Measurements from ENCODE around the gene PHYKPL. TPM values are rescaled to one million over a fixed set of nuclear protein-coding genes. Genes with fewer than 3 reads are reported as not detected.

PHYKPL gene
- polyA plus RNA-seq, 1 donor from 2014 or later = 16.9 TPM

GRCh38 chr5:178241231-178241663, 8.6 kb upstream of the PHYKPL start:
- Histone ChIP-seq H3K4me2 (ENCODE audit: low read length) (no peak overlapping the region), H3K36me3 (ENCODE audit: insufficient read depth, low read length) (no peaks in the 10 kb centered on the region), H3K4me3 (ENCODE audit: low read length) (no peak overlapping the region), H2AFZ (ENCODE audit: low read depth, low read length) (no peak overlapping the region), H4K20me1 (ENCODE audit: insufficient read depth) (no peaks in the 10 kb centered on the region), H3K9me2 (ENCODE audit: insufficient read depth, low read length) (no peaks in the 10 kb centered on the region), H3K79me2 (replicated peaks; ENCODE audit: insufficient read depth, low read length) (no peaks in the 10 kb centered on the region), H3K27ac (ENCODE audit: low read length) (no peak overlapping the region), H3K27me3 (ENCODE audit: insufficient read depth, low read depth, low read length) (no peaks in the 10 kb centered on the region), H3K9ac (ENCODE audit: low read length) (no peak overlapping the region), H3F3A (ENCODE audit: insufficient read depth, low read length, poor library complexity, severe bottlenecking) (no peaks in the 10 kb centered on the region), H3K9me3 (ENCODE audit: low read length) (no peaks in the 10 kb centered on the region)
- no peak for TF ChIP-seq TAF1 (IDR thresholded peaks at IDR 0.05; ENCODE audit: low read depth)
- no peak for TF ChIP-seq REST (IDR thresholded peaks at IDR 0.05; ENCODE audit: borderline replicate concordance)
- no peak for TF ChIP-seq RAD21 (conservative IDR thresholded peaks at IDR 0.05)
- no peak for TF ChIP-seq EZH2 (IDR thresholded peaks at IDR 0.05; ENCODE audit: borderline replicate concordance, insufficient read depth, low read length, poor library complexity, severe bottlenecking)
- no peak for TF ChIP-seq EP300 (conservative IDR thresholded peaks at IDR 0.05; ENCODE audit: poor library complexity, severe bottlenecking)

GRCh38 chr5:178240766-178241165, 8.2 kb upstream of the PHYKPL start:
- H3K79me2 ChIP-seq (replicated peaks; ENCODE audit: insufficient read depth, low read length) = no peaks in the 10 kb centered on the region
- no peaks in the 10 kb centered on the region for H3K27me3 ChIP-seq (ENCODE audit: insufficient read depth, low read depth, low read length)
- TF ChIP-seq CTCF (IDR thresholded peaks at IDR 0.05; ENCODE audit: poor library complexity, severe bottlenecking) (no peak), TAF1 (IDR thresholded peaks at IDR 0.05; ENCODE audit: low read depth) (no peak), POLR2AphosphoS5 (IDR thresholded peaks at IDR 0.05) (no peak), REST (IDR thresholded peaks at IDR 0.05; ENCODE audit: borderline replicate concordance) (no peak), RAD21 (conservative IDR thresholded peaks at IDR 0.05) (no peak), EZH2 (IDR thresholded peaks at IDR 0.05; ENCODE audit: borderline replicate concordance, insufficient read depth, low read length, poor library complexity, severe bottlenecking) (no peak), SMC3 (conservative IDR thresholded peaks at IDR 0.05; ENCODE audit: poor library complexity) (no peak), EP300 (conservative IDR thresholded peaks at IDR 0.05; ENCODE audit: poor library complexity, severe bottlenecking) (no peak)
- H3K36me3 ChIP-seq (ENCODE audit: insufficient read depth, low read length) = no peaks in the 10 kb centered on the region
- H3K4me2 ChIP-seq (ENCODE audit: low read length) = no peak overlapping the region
- H3K27ac ChIP-seq (ENCODE audit: low read length) = no peak overlapping the region
- no peaks in the 10 kb centered on the region for H3F3A ChIP-seq (ENCODE audit: insufficient read depth, low read length, poor library complexity, severe bottlenecking)
- H3K4me3 ChIP-seq (ENCODE audit: low read length) = no peak overlapping the region
- H3K9me3 ChIP-seq (ENCODE audit: low read length) = no peaks in the 10 kb centered on the region
- no peaks in the 10 kb centered on the region for H4K20me1 ChIP-seq (ENCODE audit: insufficient read depth)
- H3K9me2 ChIP-seq (ENCODE audit: insufficient read depth, low read length) = no peaks in the 10 kb centered on the region
- no peak overlapping the region for H3K9ac ChIP-seq (ENCODE audit: low read length)
- H2AFZ ChIP-seq (ENCODE audit: low read depth, low read length) = no peak overlapping the region

Data from neural cell (in vitro differentiated cells).